Activated naive CD8-positive, alpha-beta T cell treated with anti-CD3 and anti-CD28 coated beads, Interleukin-2, amount 50 U/mL, for 16 hours (primary cell): ENCODE measurements around the gene ACOX1.

Experiments used
- DNase-seq: peaks from one replicate; pipeline ENCODE4 v3.0.0-alpha.2; 2020; ENCODE audit warnings: low read depth, low spot score

The ACOX1 gene

DNA sequence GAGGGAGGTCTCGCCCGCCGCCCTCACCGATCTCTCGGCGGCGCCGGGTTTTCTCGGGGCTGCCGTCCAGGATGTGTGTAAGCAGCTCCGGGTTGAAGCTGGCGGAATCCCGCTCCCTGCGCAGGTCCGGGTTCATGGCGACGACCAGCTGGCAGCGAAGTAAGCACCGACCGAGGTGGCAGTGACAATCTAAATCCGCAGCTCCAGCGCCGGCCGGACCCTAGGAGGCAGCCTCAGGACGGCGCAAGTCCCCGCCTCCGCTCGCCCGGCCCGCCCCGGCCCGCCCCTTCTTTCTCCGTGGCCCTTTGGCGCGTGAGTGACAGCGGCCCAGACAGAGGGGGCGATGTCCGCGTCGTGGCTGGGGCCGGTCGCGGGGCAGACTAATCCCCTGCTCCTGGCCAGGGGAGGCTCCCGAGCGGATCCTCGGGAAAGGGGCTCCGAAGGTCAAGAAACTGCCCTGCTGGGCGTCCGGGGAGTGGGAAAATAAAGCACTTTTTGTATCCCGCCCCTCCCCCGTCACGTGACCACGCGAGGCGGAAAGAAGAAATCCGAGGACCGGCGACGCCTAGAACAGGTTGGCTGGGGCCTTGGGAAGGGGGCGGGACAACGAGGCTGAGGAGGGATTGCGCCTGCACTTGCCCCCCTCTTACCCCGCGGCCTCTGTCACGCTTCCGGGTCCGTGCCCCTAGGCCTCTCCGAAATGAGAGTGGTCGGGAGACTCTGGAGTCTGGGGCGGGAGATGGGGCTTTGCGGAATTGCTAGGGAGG is at the start of gene ACOX1, which contains the start of gene TEN1:
Gene ACOX1 (minus strand): TSS at position 229 of the 767 bp plus-strand sequence. CDS start 93 bp downstream, at position 136.
Gene TEN1 (plus strand): TSS at position 303 of the 767 bp plus-strand sequence. CDS start 6,953 bp downstream, outside the sequence.
- DNase-seq, result peak; percentile 96

DNA sequence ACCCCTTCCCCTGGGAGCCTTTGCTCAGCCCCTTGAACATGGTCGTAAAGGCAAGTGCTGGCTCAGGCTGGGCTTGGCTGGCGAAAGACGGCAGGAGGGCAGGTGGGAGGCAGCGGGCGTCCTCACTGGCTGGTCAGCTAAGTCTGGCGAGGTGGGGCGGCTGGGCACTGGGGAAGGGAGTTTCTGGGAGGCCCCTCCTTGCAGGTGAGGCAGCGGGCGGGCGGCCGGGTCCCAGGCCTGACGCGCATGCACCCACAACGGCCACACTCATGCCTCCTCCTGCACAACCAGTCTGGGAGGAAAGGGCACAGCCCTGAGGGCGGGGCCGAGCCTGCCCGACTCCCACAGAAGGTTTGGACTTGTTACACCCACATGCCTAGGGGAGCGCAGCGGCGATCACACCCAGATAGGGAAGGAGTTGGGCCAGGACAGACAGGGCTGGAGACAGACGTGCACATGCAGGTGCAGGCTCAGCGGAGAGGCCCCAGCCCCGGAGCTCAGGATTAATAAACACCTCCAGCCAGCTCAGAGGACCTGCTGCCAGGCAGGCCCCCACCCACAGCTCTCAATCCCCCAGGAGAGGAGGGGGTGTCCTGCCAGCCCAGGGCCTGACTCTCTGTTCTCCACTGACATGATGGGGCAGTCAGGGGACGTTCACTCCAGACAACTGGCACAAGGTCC is 48.3 kb upstream of the ACOX1 start, which contains the start of gene EVPL:
Gene EVPL (minus strand): TSS at position 148 of the 681 bp plus-strand sequence. CDS start 108 bp downstream, at position 40.
- no peak for DNase-seq

DNA sequence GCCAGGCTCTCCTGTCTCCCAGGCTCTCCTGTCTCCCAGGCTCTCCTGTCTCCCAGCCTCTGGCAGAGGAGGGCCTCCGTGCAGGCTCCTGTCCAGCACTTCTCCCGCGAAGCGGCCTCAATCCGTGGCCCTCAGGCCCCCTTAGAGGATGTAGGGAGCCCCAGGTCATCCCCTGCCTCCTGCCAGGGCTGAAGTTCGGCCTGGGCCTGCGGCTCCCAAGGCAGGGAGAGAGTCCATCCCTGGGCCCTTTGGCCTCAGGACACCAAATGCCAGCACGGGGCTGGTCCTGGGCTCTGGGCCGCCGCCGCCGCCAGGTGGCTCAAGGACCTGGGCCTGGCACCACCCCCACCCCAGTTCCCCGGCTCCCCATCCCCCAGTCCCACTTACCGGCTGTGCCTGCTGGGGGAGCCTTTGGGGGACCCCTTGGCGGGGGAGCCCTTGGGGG is 47.8 kb upstream of the ACOX1 start:
- DNase-seq, result no peak

DNA sequence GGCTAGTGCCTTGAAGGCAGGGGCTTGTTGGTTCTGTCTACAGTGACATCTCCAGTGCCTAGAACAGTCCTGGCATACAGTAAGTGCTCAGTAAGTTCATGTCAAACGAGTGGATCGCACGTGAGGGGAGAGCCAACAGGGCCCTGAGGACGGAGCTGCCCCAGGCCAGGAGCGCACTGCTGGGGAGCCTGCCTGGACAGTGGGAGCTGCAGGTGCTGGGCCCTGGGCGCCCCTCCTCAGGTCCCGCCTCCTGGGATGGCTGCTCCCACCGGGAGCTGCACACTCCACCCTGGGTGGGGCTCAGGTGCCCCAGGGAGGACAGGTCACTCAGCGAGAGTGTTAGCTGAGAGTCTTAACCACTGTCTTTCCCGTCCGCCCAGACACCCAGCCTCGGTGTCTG is 46.3 kb upstream of the ACOX1 start:
- no peak for DNase-seq

DNA sequence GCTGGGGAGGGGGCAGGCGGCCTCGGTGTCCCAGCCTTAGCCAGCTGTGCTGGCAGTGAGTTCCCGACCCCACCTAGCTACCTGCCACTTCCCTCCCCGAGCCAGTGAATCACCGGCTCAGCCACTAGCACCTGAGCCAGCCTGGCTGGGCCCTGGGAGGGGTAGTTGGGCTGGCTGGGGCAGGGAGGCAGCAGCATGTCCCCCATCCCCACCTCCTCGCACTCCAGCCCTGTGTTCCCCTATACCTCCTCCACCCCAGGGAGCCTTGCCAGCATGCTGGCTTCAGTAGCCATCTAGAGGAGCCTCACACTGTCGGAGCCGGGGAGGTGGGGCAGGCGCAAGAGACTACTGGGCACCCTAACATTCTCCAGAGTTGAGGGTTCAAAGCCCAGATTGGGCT is 45.4 kb upstream of the ACOX1 start:
- DNase-seq, result no peak

DNA sequence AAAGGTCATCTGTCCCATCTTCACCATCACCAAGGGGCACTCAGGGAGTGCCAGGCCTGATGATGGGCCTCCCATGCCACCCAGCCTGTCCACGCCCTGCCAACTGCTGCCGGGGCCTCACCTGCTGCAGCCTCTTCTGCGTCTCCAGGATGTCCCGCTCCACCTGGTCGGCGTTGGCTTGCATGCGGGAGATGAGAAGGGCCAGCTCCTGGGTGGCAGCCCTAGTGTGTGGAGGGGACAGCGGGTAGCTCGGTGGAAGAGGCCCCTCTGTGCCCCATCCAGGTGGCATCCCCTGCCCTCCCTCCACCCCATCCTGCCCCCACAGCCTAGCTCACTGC is 44.9 kb upstream of the ACOX1 start:
- no peak for DNase-seq

DNA sequence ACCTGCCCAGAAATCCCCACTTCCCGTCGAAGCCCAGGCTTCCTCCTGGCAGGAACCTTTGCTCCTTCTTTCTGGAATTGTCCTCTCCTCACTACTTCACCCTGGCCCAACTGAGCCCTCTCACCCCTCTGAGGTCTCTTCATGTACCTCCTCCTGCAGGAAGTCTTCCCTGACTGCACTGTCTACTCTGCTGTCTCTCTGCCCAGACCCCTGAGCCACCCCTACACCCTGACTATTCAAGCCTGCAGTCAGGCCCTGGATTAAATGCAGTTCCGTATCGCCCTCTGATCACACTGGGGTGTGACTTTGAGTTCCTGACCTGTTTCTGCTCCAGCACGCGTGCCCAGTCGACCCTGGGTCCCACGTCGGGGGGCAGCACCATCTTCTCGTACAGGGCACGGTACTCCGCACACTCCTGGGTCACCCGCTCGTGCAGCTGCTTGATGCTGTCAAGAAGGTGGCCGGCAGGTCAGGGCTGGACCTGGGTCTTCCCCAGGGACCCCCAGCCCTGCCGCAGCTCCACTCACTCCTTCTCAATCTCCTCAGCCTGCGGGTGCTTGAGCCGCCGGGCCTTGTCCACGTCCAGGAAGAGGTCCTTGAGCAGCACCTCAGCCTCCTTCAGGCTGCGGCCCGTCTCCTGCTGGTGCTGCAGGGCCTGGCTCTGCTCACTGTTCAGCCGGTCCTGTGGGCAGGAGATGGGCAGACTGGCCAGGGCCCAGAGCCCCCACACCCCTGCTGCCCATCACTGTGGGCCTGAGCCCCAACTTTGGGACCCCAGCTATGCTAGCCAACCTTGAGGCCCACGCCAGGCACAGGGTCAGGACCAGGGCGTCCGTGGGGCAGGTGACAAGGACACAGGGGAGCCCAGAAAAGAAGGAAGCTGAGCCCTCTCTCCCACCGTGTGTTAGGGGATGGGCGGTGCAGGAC is 44.3 kb upstream of the ACOX1 start:
- no peak for DNase-seq

DNA sequence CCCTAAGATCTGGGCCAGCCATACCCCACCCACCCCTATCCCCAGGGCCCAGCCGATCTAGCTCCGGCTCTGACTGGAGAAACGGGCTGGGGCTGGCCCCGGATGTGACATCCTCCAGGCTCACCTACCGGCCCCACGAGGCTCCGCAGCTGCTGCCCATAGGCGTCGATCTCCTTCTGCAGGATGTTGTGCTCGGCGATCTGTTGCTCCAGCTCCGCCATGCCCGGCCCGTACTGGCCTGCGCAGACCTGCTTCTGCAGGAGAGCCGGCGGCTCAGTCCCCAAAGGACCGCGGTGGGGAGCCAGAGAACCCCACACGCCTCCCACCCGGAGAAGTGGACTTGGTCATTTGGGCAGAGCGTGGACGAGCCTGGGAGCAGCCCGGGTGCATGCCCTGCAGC is 43.3 kb upstream of the ACOX1 start:
- DNase-seq, result no peak

DNA sequence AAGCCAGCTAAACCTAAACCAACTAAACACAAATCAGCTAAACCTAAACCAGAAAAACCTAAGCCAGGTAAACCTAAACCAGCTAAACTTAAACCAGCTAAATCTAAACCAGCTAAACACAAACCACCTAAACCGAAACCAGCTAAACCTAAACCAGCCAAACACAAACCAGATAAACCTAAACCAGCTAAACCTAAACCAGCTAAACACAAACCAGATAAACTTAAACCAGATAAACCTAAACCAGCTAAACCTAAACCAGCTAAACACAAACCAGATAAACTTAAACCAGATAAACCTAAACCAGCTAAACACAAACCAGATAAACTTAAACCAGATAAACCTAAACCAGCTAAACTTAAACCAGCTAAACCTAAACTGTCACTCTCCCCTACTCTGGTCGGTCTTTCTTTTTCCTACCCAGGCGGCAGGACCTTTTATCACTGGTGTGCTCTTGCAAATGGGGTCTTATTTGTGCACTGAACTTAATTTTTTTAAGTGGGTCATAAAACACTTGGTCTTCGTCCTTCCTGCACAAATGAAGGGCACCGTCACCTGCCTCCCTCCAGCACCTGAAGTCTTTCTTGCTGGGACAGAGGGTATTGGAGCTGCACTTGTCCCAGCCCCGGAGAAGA is 41.0 kb upstream of the ACOX1 start:
- no peak for DNase-seq

DNA sequence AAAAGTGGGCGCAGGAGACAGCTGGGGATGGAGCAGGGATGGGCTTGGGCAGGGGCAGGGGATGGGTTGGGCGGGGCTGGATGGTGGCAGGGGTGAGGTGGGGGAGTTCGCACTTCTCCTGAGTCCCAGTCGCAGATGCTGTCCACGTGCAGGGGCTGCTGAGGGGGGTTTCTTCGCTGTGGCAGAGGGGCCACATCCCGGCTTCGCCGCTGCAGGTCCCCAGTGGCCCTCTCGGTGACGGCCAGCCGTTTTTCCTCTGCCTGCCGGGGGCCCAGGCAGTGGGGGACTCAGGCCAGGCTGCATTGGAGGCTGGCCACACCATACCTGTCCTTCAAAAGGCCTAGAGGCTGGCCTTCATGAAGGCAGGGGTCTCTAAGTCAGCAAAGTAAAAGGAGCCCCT is 39.8 kb upstream of the ACOX1 start:
- no peak for DNase-seq

DNA sequence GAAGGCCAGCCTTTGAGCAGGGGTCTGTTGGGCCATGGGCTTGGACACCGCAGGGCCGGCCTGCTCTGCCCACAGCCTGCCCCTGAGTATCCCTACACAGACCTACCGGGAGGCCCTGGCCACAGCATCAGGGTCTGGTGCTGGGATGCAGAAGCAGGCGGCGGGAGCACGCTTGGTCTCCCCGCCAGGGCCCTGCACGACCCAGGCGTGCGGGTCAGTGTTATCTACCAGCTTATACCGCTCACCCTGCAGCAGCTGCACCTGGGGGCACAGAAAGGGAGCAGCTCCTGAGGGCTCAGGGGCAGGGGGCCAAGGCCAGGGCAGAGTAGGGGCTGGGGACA is 39.3 kb upstream of the ACOX1 start:
- no peak for DNase-seq

DNA sequence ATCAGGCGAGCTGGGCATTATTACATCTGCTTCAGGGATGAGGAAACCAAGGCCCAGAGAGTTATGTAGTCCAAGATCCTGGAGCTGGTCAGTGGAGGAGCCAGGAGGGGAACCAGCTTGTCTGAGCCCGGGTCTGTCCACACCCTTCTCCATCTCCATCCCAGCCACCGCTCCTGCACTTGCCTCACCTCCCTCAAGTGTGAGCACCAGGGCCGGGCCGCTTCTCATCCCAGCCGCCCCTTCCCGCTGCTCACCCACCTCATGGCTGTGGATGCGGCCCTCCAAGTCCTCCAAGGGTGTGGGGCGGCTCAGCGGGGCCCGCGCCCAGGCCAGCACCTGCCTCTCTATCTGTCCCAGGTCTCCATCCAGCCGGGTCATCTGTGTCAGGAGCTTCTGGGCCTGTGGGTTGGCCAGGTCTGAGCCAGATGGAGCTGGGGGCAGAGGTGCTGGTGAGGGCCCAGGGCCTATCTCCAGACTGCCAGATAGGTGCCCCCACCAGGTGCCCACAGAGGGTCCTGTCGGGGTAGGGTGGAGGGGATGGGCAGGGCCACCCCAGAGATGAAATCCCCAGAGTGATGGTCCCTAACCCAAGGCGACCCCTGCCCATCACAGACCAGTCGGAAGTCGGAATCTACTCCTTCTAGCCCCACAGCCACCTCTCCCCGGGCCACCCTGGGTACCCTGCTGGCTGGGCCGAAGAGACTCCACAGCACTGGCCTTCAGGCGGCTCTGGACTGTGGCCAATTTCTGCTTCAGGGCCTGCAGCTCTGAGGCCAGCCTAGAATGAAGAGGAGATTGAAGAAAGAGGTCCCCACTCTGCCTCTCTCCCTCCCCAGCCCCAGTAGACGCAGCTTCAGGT is 38.7 kb upstream of the ACOX1 start:
- DNase-seq, result no peak

DNA sequence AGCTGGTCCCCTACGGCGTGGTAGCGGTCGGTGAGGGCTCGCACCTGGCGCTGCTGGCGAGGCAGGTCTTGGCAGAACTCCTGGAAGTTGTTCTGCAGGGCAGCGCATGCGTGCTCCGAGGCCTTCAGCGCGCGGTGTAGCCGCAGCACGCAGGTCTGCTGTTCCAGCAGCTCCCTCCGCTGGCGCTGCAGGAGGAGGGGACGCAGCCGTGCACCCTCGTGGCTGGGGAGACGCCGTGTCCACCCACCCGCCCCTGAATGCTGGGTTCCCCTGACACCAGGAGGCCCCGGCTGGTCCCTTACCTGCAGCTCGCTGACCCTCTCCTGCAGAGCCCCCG is 35.9 kb upstream of the ACOX1 start:
- DNase-seq, result no peak

DNA sequence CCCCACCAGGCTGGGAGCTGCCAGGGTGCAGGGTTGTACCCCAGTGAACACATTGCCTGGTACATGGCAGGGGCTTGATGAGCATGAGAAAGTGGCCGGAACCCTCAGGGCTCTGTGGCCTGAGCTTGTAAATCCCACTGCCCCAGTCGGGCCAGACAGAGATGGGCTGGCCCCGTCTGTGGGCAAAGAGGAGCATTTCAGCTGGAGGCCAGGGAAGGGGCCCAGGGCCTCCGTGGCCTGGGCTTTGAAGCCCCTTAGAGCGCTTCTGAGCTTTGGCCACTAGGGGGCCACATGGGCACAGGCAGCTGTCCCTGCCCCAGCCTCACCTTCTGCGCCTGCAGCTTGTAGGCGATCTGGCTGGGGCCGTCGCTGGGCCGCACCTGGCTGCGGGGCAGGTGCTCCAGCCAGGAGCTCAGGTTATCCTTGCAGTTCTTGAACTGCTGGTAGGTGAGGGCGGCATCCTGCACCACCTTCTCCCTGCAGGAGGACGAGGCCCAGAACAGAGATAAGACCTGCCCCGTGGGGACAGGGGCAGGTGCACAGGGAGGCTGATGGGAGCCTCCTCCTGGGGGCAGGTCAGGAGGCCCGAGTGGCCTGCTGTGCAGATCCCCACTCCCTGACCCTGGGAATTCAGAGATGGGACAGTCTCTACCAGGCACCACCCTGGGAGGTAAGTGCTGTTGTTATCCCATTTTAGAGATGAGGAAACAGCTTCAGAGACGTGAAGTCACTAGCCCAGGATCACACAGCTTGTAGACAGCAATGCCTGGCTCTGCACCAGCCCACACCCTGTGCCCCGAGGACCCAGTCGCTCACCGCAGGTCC is 35.3 kb upstream of the ACOX1 start:
- peak; percentile 61 for DNase-seq

DNA sequence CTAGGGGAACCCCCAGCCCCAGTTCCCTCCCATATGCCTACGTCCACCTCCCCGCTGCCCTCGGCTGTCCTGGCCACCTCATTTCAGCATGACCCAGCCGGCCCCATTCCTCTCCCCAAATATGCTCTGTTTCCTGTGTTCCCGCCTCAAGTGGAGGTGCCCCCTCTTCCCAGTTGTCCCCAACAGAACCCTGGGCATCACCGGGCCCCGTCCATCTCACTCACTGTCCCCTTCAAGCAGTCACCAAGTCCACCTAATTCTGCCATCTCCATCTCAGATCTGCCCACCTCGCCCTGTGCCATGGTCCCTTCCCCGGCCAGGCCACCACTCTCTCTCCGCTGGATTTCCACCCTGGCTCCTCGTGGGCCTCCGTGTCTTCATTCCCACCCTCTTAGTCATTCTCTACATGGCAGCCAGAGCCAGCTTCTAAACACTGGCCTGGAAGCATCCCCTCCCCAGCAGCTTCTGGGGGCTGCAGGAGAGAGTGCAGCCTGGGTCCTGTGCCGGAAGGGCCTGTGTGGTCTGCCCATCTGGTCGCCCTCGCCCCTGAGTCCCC is 34.5 kb upstream of the ACOX1 start:
- DNase-seq, result no peak

DNA sequence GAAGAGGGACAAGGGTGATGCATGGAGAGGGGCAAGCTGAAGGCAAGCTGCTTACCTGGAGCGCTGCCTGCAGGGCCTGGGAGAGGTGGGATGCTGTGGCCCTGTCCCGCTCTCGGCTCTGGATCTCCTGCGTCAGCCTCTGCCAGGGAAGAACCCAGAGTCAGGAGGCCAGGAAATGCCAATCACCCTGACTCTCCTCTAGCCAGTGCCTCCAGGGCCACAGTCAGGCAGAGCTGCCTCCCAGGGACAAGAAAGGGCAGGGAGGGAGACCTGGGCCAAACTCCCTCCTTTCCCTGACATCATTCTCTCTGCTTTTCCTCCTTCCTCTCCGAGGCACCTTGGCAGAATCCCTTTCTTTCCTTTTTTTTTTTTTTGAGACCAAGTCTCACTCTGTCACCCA is 33.0 kb upstream of the ACOX1 start:
- no peak for DNase-seq

DNA sequence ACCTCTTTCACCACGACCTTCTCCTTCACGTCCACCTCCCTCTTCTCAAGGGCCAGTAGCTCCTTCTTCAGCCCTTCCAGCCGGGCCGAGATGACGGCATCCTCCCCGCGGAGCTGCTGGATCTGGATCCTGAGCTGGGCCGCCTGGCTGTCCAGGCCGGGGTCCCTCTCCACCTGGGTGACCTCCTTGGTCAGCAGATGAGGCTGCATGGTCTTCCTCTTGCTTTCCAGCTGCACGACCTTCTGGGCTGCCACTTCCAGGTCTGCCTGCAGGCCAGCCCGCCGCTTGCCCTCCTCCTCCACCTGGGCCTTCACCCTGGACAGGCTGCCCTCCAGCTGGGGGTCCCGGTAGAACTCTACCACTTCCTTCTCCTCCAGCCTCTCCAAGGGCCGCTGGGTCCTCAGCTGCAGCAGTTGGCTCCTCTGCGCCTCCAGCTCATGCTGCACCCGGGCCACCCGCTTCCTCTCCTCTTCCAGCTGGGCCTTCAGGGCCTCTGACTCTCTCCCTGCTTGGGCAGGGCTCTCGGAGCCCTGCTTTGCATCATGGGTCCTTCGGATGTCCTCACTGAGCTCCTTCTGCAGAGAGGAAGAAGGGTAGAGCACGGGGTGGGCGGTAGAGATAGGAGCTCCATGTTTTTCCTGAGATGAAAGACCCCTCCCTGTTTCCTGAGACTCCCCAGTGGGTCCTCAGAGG is 31.1 kb upstream of the ACOX1 start:
- DNase-seq, result no peak

DNA sequence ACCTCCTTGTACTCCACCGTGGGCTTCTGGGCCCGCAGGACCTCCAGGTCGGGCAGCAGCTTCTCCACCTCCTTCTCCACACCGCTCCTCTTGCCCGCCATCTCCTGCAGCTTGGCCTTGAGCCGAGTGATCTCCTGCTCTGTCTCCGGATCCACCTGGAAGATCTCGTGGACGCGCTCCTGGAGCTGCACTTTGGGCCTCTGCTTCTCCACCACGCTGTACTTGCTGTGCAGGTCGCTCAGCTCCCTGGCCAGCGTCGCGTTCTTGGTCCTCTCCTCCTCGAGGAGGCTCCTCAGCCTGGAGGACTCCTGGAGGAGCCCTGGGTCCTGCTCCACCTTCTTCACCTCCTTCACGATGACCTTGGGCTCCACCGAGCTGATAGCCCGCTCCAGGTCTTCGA is 30.5 kb upstream of the ACOX1 start:
- no peak for DNase-seq
